Tibial artery (tissue), 4 donors: ENCODE measurements around the gene HSPE1.

Experiments used
- DNase-seq, 2 donors: peaks; one replicate each; pipeline ENCODE4 v3.0.0-alpha.2; 2019
- H3K27ac ChIP-seq, 2 donors: fragments of 200-600 bp; sonication (generic) in 1 of 2; 1 replicate in 1 of 2; 2 replicates in 1 of 2; pipeline ENCODE4 v1.5.1; 2018 to 2019; ENCODE audit warnings: mild to moderate bottlenecking in 1 of 2
- H3K27me3 ChIP-seq, 2 donors: fragments of 200-600 bp; sonication (generic) in 1 of 2; one replicate each; pipeline versions ENCODE4 v1.5.1 to v1.6.0; 2016 to 2019
- H3K36me3 ChIP-seq, 3 donors: fragments of 200-600 bp; sonication (generic) in 2 of 3; one replicate each; pipeline ENCODE4 v1.5.1; 2016 to 2019; ENCODE audit warnings: mild to moderate bottlenecking in 2 of 3
- H3K4me1 ChIP-seq, 4 donors: fragments of 200-600 bp; sonication (generic) in 2 of 4; 1 replicate in 3 of 4; 2 replicates in 1 of 4; pipeline ENCODE4 v1.5.1; 2016 to 2019
- H3K4me3 ChIP-seq, 2 donors: fragments of 200-600 bp; sonication (generic) in 1 of 2; 1 replicate in 1 of 2; 2 replicates in 1 of 2; pipeline ENCODE4 v1.5.1; 2018 to 2019; ENCODE audit warnings: mild to moderate bottlenecking in 2 of 2
- H3K9me3 ChIP-seq, 3 donors: fragments of 200-600 bp; sonication (generic) in 1 of 3; one replicate each; pipeline ENCODE4 v1.5.1; 2016 to 2019
- intact Hi-C: fragments of 100-400 bp; cut with DNase I; formaldehyde crosslinking; loops from one replicate; pipeline ENCODE4 v1.15.0; 2023; ENCODE audit warnings: low total_unique reads
- TF ChIP-seq, protein P1 (sequence below), 2 experiments: fragments of 200-600 bp in 1 of 2; fragments of 450-650 bp in 1 of 2; IDR thresholded peaks; one replicate each; pipeline ENCODE4 v1.5.1; 2017 to 2019; ENCODE audit warnings: antibody characterized with exemption in 2 of 2, mild to moderate bottlenecking in 1 of 2, moderate library complexity in 1 of 2

The HSPE1 gene

GRCh38 chr2:197498937-197499593, 1.1 kb upstream of the HSPE1 start:
- intact Hi-C loops, result loop anchor here (2.0 kb wide), 1 partner anchor 46 kb away; the partner anchor contains the start of gene COQ10B
- peak; percentile 58 to 77 for DNase-seq
- Histone ChIP-seq H3K27ac (peak overlapping the region; percentile 95 to 97), H3K4me1 (peaks cover 0 to 55% (median 36%) of the 10 kb centered on the region in 4 donors), H3K27me3 (no peaks in the 10 kb centered on the region), H3K4me3 (peak overlapping the region; percentile 81 to 91), H3K9me3 (no peaks in the 10 kb centered on the region), H3K36me3 (peaks cover 30 to 42% (median 38%) of the 10 kb centered on the region in 3 donors)
- TF ChIP-seq, protein P1, sequence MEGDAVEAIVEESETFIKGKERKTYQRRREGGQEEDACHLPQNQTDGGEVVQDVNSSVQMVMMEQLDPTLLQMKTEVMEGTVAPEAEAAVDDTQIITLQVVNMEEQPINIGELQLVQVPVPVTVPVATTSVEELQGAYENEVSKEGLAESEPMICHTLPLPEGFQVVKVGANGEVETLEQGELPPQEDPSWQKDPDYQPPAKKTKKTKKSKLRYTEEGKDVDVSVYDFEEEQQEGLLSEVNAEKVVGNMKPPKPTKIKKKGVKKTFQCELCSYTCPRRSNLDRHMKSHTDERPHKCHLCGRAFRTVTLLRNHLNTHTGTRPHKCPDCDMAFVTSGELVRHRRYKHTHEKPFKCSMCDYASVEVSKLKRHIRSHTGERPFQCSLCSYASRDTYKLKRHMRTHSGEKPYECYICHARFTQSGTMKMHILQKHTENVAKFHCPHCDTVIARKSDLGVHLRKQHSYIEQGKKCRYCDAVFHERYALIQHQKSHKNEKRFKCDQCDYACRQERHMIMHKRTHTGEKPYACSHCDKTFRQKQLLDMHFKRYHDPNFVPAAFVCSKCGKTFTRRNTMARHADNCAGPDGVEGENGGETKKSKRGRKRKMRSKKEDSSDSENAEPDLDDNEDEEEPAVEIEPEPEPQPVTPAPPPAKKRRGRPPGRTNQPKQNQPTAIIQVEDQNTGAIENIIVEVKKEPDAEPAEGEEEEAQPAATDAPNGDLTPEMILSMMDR (IDR thresholded peaks at IDR 0.05), result no peak

- H3K9me3 ChIP-seq, result no peaks in the 10 kb centered on the region
- H3K4me1 ChIP-seq, result peaks cover 0 to 51% (median 35%) of the 10 kb centered on the region in 4 donors
- no peak for DNase-seq
- peaks cover 21 to 39% (median 25%) of the 10 kb centered on the region in 3 donors for H3K36me3 ChIP-seq
- TF ChIP-seq, protein P1 (IDR thresholded peaks at IDR 0.05), result no peak
- intact Hi-C loops, result no loop called here
- H3K27me3 ChIP-seq, result no peaks in the 10 kb centered on the region
- H3K4me3 ChIP-seq, result peak overlapping the region; percentile 81 to 91
- H3K27ac ChIP-seq, result peak overlapping the region; percentile 95 to 97
Observed at GRCh38 chr2:197500503-197501131, 438 bp downstream of the HSPE1 start.

DNA sequence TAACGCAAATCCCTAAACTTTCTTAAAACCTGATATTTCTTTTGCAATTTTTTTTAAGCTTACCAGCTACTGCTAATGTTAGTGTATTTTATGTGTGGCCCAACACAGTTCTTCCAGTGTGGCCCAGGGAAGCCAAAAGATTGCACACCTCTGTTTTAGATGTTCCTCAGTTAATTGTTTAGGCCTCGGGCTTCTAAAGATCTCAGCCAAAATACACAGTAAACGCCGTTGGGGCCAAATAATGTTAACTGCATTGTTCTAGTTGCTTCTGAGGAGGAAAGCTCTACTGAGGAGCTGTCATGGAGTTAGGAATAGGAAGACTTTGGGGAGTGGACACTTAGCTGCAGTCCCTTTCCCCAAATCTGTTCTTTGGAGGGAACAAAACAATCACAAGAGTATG, 2.0 kb downstream of the HSPE1 start:
- H3K4me1 ChIP-seq, result peaks cover 0 to 35% (median 27%) of the 10 kb centered on the region in 4 donors
- DNase-seq, result no peak
- H3K27me3 ChIP-seq, result no peaks in the 10 kb centered on the region
- H3K27ac ChIP-seq, result peak overlapping the region in 1 of 2 donors; percentile 95
- TF ChIP-seq, protein P1 (IDR thresholded peaks at IDR 0.05), result no peak
- intact Hi-C loops, result no loop called here
- H3K36me3 ChIP-seq, result peaks cover 6 to 23% (median 9%) of the 10 kb centered on the region in 3 donors
- H3K4me3 ChIP-seq, result no peak overlapping the region
- no peaks in the 10 kb centered on the region for H3K9me3 ChIP-seq

GRCh38 chr2:197502685-197503084, 2.5 kb downstream of the HSPE1 start:
- peaks cover 6 to 23% (median 8%) of the 10 kb centered on the region in 3 donors for H3K36me3 ChIP-seq
- H3K27ac ChIP-seq, result peak overlapping the region in 1 of 2 donors; percentile 95
- intact Hi-C loops, result no loop called here
- no peak for DNase-seq
- TF ChIP-seq, protein P1 (IDR thresholded peaks at IDR 0.05), result no peak
- no peak overlapping the region for H3K4me3 ChIP-seq
- peaks cover 0 to 30% (median 25%) of the 10 kb centered on the region in 4 donors for H3K4me1 ChIP-seq
- no peaks in the 10 kb centered on the region for H3K27me3 ChIP-seq
- H3K9me3 ChIP-seq, result no peaks in the 10 kb centered on the region

DNA sequence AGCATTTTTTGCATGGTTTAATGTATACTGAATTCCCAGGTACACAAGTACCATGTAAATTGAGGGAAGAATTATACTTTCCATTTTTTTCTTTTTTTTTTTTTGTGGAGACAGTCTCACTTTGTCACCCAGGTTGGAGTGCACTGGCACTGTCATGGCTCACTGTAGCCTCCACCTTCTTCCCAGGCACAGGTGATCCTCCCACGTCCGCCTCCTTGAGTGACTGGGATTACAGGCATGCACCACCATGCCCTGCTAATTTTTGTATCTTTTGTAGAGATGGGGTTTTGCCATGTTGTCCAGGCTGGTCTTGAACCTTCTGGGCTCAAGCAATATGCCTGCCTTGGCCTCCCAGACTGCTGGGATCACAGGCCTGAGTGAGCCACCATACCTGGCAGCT, 3.8 kb downstream of the HSPE1 start:
- intact Hi-C loops, result no loop called here

More for the DNA sequence above, 3.8 kb downstream of the HSPE1 start:
- TF ChIP-seq, protein P1 (IDR thresholded peaks at IDR 0.05), result no peak
- DNase-seq, result no peak
- Histone ChIP-seq H3K9me3 (no peaks in the 10 kb centered on the region), H3K36me3 (peaks cover 6 to 23% (median 8%) of the 10 kb centered on the region in 3 donors), H3K27me3 (no peaks in the 10 kb centered on the region), H3K4me1 (peaks cover 0 to 19% (median 13%) of the 10 kb centered on the region in 4 donors), H3K27ac (no peak overlapping the region), H3K4me3 (no peak overlapping the region)
